CD4-positive, alpha-beta T cell treated with Interleukin-6 at 100 ng/mL for 8 hours (primary cell): ENCODE data around the gene PAQR4.
A peak's percentile ranks its signal among the peaks of the same experiment; 100 is the strongest.

Source experiments
- DNase-seq: peaks from one replicate; pipeline ENCODE4 v3.0.0-alpha.2; 2020; ENCODE audit warnings: mixed read lengths, low spot score

Gene PAQR4

DNA sequence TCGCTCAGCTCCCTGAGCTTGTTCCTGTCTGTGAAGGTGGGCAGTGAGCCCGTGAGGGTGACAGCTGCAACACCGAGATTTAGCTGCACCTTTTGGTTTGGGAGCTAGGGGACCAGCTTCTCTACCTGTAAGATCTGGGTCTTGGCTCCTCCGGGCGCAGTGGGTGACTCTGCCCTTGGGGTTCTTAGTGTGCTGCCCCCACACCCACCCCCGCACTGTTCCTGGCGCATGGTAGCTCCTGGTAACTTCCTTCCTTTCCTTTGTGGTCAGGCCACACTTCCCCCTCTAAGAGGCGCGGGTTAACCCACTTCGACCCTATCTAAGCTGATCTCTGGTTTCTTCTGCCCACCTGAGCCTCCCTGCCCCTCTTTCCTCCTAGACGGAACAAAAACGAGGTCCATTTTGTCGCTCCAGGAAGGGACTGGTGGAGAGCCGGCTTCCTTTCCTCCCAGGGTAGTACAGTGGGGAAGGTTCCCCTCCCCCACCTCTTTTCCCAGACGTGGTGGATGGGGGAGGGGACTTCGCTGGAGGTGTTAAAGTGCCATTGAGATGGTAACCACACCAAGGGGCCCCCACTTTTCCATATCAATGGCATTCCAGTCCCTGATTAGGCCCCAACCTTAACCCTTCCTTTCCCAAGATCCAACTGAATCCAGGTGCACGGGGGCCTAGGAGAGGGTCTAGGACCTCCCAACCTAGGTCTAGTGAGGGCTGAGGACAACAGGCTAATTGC is 39.0 kb downstream of the PAQR4 start:
- no peak for DNase-seq

DNA sequence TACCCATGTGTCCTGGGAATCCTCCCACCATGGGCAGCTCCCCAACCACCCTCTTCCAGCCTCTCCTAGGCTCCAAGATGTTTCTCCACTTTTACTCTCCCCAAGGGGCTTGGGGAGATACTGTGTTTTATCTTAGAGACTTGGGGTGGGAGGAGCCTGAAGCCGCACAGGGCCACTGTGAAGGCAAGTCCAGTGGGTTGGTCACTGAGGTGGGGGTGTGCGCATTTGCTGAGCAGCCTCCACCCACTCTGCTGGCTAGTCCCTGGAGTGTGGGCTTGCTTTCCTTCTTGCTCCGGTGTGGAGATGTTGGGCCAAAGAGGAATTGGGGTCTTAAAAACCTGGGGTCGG is 39.5 kb downstream of the PAQR4 start:
- no peak for DNase-seq

DNA sequence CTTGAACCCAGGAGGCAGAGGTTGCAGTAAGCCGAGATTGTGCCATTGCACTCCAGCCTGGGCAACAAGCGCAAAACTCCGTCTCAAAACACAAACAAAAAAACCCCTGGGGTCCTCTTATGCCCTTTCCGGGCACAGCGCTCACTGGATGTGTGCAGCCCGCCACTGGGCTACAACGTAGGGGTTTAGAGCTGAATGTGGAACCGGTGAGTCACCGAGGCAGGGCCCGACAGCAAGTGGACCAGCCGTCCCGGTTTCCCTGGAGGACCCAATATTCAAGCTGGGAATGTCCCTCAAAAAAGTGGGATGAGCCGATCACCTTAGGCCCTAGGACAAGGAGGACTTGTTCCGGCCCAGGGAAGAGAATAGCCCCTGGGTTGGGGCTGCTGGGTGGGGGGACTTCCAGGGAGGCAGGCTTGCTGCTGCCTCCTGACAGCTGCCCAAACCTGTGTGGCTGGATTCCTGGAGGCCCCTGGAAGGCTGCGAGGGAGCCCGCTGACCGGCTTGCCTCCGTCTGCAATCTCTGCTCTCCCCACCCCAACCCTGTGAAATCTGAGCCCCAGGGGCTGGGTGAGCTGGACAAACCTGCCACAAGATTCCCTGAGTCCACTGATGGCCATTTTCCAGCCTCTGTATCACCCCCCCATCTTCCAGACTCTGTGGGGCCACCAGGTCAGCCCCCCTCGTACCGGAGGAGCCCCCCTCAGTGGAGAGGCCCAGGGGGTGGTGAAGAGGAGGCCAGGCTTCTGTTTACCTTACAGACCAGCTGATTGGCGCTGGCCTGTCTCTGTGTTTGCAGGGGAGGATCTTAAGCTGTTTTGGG is 40.6 kb downstream of the PAQR4 start:
- DNase-seq: no peak

DNA sequence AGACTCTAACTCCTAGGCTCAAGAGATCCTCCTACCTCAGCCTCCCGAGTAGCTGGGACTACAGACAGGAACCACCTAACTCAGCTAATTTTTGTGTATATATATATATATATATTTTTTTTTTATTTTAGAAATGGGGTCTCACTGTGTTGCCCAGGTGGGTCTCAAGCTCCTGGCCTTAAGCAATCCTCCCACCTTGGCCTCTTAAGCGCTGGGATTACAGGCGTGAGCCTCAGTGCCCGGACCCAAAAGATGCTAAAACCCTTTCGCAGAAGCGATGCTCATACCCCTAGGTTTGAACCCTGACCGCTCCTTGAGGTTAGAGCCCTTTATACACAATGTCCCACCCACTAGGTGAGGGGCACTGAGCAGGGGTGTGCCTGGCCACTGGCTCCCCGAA is 41.4 kb downstream of the PAQR4 start:
- no peak for DNase-seq

DNA sequence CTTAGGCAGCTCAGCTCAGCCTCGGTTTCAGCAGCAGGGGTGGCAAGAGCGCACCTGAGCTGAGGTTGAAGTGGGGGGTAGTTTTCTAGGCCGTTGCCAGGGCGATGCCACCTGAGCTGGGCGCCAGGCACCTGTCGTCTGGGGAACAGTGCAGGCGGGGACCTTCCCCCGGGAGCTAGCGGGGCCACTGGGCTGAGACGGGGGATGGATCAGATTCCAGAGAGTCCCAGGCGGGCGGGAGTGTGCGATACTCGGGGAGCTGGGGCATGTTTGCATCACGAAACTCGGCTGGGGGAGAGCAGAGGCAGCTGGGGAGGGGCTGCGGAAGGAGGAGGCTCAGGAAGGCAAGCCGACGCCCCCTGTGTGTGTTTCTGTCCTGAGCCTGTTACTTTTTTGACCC is 43.1 kb downstream of the PAQR4 start:
- DNase-seq: no peak

DNA sequence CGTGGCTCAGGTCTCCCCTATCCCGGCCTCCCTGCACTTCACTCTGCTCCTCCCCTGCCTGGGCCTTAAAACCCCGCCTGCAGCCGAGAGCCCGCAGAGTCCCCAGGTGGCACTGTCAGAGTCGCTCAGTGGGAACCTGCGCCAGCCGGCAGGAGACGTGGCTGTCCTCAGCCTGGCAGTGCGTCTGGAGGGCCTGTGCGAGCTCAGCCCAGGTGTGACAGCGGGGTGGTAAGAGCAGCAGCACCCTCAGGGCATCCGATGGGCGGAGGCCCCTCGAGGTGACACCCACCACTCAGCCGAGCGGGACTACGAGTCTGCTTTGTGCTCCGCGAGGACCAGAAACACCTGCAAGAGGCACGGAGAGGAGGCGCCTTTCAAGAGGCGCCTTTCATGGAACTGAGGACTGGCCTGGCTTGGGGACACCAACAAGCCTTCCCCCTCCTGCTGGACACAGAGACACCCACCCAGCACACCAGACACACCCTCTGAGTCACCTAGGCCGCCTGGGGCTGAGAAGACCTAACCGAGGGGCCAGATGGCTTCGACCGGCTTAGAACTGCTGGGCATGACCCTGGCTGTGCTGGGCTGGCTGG is 43.8 kb downstream of the PAQR4 start, which contains the start of gene CLDN9:
Gene CLDN9, plus strand, starts transcription at position 96 of the 593 bp plus-strand sequence. Its CDS starts 440 bp downstream, at position 536.
- DNase-seq: no peak

DNA sequence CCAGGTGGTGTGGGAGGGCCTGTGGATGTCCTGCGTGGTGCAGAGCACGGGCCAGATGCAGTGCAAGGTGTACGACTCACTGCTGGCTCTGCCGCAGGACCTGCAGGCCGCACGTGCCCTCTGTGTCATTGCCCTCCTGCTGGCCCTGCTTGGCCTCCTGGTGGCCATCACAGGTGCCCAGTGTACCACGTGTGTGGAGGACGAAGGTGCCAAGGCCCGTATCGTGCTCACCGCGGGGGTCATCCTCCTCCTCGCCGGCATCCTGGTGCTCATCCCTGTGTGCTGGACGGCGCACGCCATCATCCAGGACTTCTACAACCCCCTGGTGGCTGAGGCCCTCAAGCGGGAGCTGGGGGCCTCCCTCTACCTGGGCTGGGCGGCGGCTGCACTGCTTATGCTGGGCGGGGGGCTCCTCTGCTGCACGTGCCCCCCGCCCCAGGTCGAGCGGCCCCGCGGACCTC is 44.4 kb downstream of the PAQR4 start:
- DNase-seq: no peak

DNA sequence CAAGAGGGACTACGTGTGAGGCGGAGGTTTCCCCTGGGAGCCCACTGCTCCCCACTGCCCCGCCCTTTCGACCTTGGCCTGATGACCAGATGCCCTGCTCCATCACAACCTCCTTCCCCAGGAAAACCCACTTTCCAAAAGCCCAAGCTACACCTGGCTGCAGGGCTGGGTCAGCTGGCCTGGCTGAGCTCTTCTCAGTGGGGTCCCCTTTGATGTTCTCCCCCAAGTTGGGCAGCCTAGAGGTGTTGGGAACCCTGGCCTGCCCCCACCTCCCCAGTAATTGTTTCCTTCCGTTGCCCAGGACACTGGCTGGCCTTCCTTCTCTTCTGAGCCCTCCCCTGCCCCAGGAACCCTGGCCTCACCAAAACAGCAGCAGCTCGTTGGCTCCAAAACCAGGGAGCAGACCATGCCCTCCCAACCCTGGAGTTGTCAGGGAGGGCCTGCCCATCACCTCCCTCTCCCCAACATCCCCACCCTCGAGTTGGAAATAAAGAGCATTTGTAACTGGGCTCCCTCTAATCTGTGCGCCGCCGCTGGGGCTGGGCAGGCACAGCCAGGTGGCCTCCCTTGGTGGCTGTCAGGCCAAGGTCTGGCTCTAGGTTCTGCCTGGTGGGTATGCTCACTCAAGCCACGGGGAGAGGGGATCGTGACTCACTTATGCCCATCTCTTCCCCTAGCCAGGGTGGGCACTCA is 45.0 kb downstream of the PAQR4 start:
- no peak for DNase-seq

DNA sequence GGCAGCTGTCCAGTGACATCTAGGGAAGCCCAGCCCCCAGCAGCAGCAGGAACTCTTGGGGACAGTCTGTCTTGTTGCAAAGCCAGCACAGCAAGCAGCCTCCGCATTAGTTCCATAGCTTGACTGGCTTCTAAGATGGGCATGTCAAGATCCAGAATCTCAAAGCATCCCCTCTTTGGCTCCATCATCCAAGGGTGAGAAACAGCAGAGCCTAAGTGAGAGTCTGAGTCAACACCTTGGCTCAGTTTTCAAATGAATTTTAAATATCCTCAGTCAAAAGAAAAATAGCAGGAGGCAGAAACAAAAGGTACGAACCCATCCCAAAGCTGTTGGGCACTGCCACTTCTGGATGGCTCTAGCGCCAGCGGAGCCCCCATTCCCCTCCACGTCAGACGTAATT is 45.8 kb downstream of the PAQR4 start:
- DNase-seq: no peak

DNA sequence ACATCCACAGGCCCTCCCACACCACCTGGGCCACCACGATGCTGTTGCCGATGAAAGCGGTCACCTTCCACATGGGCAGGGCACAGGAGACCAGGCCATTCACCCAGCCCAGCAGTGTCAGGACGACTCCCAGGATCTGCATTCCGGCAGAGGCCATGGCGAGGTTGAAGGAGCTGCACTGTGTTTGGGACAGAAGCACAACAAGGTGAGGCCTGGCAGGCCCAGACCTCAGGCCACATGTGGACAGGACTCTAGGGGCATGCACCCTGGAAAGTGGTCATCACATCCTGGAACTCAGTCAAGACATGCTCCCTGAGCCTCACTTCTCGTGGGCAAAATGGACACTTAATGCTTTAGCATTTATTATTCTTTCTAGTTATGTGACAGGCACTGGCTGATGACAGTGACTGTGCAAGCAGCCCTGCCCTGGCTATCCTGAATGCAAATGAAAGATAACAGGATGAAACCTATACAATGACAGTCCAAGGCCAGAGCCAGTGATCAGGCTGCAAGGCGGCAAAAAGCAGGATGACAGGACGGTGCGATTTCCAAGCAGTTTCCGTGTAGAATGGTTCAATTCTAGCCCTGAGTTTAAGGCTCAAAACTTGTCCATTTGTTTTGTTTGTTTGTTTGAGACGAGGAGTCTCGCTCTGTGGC is 46.8 kb downstream of the PAQR4 start:
- DNase-seq: no peak

DNA sequence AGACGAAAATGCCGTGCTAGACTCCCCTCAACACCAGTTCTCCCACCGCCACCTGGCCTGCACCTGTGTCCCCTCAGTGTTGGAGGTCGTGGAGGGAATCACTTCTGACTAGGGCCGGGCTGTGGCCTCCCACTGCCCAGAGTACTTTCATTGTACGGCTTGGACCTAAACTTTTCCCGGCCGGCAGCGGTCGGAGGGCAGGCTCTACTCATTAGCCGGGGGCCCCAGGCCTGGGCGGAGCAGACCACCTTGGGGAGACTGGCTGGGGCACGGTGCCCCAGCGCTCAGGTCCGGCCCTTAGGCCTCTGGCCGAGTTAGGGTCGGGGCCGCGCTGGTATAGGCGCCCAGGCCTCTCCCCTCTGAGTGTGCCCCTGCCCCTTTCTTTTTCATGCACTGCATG is 48.2 kb downstream of the PAQR4 start:
- DNase-seq: no peak

DNA sequence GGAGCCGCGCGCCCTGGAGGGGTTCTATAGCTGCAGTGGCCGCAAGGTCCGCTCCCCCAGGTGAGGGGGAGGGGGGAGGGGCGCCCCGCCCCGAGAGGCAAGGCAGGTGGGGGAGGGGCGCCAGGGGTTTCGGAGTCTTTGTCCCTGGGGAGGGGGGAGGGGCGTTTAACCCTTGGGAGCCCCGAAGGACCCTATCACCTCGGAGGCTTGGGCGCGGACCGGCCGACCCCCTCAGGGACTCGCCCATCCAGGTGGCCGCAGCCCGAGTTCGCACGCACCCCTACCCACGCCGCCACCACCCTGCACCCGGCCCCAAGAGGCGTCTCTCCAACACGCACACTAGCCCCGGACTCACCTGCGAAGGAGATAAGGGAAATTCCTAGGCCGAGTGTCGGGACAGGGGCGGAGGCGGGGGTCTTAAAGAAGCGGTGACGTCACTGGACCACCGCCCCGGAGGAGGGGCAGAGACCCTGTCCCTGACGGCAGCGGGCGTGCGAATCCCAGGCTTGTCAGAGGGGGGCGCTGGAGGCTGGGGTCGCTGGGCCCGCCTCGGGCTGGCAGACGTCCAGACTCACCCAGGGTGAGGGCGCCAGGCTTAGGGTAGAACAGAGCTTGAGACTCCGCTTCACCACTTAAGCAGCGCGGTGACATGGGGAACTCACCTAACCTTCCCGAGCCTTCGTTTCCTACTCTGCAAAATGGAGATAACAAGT is 48.8 kb downstream of the PAQR4 start, which contains the start of gene CLDN6:
Gene CLDN6, minus strand, starts transcription at position 390 of the 713 bp plus-strand sequence. CDS start 2,162 bp downstream, outside the sequence.
- DNase-seq: no peak

DNA sequence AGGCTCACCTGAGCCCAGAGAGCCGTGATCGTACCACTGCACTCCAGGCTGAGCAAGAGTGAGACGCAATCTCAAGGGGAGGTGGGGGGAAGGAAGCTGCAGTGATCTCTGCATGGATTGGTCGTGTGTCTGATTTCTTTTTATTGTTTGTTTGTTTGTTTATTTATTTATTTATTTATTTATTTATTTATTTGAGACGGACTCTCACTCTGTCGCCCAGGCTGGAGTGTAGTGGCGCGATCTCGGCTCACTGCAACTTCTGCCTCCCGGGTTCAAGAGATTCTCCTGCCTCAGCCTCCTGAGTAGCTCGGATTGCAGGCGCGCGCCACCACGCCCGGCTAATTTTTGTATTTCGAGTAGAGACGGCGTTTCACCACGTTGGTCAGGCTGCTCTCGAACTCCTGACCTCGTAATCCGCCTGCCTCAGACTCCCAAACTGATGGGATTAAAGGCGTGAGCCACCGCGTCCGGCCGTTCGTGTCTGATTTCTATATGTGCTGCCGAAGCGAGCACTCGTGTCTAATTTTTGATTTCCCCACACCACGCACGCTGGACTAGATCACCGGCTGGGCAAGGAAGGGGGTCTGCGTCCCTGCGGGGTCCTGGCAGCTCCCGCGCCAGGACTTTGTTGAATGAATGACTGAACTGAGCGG is 50.6 kb downstream of the PAQR4 start:
- DNase-seq: no peak

DNA sequence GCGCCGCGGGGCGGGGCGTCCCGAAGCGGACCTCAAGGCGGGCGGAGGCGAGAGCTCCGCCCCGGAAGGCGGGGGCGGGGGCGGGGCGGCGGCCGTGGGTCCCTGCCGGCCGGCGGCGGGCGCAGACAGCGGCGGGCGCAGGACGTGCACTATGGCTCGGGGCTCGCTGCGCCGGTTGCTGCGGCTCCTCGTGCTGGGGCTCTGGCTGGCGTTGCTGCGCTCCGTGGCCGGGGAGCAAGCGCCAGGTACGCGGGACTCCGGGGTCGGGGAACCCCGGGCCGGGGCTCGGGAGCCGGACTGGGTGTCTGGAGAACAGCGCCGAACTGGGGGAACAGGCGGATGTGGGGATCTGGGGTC is 51.1 kb downstream of the PAQR4 start, which contains the start of gene TNFRSF12A:
Gene TNFRSF12A, plus strand, starts transcription at position 122 of the 357 bp plus-strand sequence. Its CDS starts 30 bp downstream, at position 152.
- peak; percentile 66 for DNase-seq

DNA sequence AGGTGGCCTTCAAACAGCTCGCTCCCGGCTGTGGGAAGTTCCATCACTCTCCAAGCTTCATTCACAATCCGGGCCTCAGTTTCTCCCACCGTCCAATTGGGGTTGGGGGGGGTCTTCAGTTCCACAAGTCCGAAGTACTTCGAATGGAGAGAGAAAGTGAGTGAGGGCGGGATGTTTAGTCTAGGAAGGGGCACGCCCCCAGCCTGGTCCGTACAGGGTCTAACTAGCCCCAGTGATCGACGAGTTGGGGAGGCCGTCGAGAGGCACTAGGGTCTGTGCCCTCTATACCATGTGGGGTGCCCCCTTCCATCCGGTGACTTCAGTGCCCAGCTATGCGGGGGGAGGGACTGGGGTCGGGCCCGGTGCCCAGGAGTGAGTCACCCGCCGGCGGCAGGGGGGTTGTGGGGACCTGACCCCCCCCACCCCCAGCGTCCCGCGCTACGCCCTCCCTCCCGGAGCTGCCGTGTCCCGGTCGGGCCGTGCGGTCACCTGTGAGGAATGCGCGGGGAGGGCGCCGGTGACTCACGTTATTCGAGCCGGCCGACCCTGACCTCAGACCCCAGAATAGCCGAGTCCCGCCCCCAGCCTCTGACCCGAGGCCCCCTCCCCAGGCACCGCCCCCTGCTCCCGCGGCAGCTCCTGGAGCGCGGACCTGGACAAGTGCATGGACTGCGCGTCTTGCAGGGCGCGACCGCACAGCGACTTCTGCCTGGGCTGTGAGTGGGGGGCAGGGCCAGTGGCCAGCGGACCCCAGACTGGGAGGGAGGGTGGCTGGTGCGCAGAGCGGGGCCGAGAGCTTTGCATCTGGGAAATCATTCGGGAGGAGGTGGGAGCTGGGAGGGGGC is 51.7 kb downstream of the PAQR4 start:
- peak; percentile 59 for DNase-seq

DNA sequence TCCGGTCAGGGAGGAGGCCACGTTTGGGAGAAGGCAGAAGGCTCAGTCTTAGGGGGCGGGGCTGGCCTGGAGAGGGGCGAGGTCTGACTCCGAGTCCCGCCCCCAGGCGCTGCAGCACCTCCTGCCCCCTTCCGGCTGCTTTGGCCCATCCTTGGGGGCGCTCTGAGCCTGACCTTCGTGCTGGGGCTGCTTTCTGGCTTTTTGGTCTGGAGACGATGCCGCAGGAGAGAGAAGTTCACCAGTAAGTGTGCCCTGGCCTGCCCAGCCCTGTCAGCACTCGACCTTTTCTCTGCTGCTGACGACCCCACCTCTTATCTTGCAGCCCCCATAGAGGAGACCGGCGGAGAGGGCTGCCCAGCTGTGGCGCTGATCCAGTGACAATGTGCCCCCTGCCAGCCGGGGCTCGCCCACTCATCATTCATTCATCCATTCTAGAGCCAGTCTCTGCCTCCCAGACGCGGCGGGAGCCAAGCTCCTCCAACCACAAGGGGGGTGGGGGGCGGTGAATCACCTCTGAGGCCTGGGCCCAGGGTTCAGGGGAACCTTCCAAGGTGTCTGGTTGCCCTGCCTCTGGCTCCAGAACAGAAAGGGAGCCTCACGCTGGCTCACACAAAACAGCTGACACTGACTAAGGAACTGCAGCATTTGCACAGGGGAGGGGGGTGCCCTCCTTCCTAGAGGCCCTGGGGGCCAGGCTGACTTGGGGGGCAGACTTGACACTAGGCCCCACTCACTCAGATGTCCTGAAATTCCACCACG is 52.5 kb downstream of the PAQR4 start:
- peak; percentile 59 for DNase-seq

DNA sequence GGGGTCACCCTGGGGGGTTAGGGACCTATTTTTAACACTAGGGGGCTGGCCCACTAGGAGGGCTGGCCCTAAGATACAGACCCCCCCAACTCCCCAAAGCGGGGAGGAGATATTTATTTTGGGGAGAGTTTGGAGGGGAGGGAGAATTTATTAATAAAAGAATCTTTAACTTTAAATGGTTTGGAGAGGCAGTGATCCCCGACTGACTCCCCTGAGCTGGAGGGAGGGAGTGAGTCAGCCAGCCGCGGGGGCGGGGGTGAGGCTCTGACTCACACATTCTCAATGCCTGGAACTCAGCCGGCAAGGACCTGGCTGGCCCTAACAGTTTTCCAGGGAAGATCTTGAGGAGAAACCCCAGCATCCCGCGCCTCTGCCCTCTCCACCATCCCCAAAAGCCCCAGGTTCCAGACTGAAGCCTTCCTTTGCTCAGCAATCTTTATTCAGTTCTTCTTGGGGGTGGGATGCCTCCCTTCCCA is 53.1 kb downstream of the PAQR4 start:
- DNase-seq: peak; percentile 74

DNA sequence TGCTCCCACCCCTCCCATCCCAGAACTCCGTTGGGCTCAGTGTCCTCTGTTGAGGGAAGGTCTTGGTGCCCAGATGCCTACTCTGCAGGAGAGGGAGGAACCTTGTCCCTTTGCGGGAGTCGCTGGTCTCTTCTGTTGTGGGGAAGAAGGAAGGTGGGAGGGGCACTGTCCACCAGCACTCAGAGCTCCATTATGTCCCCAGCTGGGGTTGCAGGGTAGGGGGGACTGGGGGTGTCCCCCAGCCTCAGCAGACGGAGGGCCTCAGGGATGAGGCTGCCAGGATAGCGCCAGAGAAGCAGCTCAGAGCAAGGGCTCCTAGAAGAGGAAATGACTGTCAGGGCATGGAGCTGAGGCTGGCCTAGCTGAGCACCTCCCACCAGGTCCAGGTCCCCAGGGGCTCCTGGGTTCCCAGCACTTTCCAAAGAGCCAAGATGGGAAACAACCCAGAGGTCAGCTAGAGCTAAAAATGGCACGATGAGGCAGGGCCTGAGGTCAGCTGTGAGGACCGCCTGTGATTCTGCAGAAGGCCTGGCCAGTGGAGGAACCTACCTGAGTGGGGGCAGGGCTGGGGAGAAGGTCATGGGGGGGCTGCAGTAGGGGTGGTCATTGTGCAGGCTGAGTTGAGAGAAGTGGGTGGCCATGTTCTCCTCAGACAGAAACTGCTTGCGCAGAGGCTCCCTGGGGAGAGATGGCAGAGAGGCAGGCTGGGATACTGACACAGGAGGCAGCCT is 53.7 kb downstream of the PAQR4 start:
- DNase-seq: no peak
